Natural killer cell (primary cell): Measurements from ENCODE around the gene PLEKHA7. TPM values are rescaled to one million over a fixed set of nuclear protein-coding genes. Genes with fewer than 3 reads are reported as not detected.

Source experiments
- ATAC-seq, 3 donors: fragments of 150-1000 bp in 2 of 3; fragments of 200-7000 bp in 1 of 3; cut with Tn5 transposase; 1 replicate in 1 of 3; 2 replicates in 2 of 3; pipeline ENCODE4 v1.10.0; 2021; ENCODE audit warnings: mild to moderate bottlenecking in 2 of 3, moderate library complexity in 2 of 3
- DNase-seq, 2 donors: peaks; one replicate each; pipeline versions ENCODE4 v3.0.0 to v3.0.0-alpha.2; 2013 to 2021; ENCODE audit warnings: mixed read lengths in 1 of 2
- H3K27ac ChIP-seq: one replicate; pipeline ENCODE4 v1.5.1; 2013; ENCODE audit warnings: mild to moderate bottlenecking, low read length
- H3K27me3 ChIP-seq: one replicate; pipeline ENCODE4 v1.6.1; 2013; ENCODE audit warnings: low read length; ENCODE audit not compliant: control insufficient read depth, insufficient read depth
- H3K36me3 ChIP-seq: one replicate; pipeline ENCODE4 v1.6.1; 2013; ENCODE audit warnings: low read length; ENCODE audit not compliant: control insufficient read depth, insufficient read depth
- H3K4me1 ChIP-seq: one replicate; pipeline ENCODE4 v1.6.1; 2013; ENCODE audit warnings: low read length; ENCODE audit not compliant: control insufficient read depth, insufficient read depth
- H3K4me3 ChIP-seq: one replicate; pipeline ENCODE4 v1.5.1; 2013; ENCODE audit warnings: low read length
- H3K9me3 ChIP-seq: one replicate; pipeline ENCODE4 v1.6.1; 2013; ENCODE audit warnings: low read length; ENCODE audit not compliant: control insufficient read depth, insufficient read depth
- H3K27ac Mint-ChIP-seq, 2 donors: one replicate each; pipeline ENCODE4 v1.8.0; 2022; ENCODE audit warnings: mild to moderate bottlenecking in 2 of 2, mixed read lengths in 2 of 2, moderate library complexity in 1 of 2
- H3K27me3 Mint-ChIP-seq, 2 donors: one replicate each; pipeline ENCODE4 v1.8.0; 2022; ENCODE audit warnings: low read depth in 2 of 2, mixed read lengths in 2 of 2
- H3K36me3 Mint-ChIP-seq: one replicate; pipeline ENCODE4 v1.8.0; 2022; ENCODE audit warnings: mixed read lengths
- H3K4me1 Mint-ChIP-seq, 2 donors: one replicate each; pipeline ENCODE4 v1.8.0; 2022; ENCODE audit warnings: mixed read lengths in 2 of 2
- H3K4me3 Mint-ChIP-seq: one replicate; pipeline ENCODE4 v1.8.0; 2022; ENCODE audit warnings: mild to moderate bottlenecking, moderate library complexity, mixed read lengths
- H3K9me3 Mint-ChIP-seq, 2 donors: one replicate each; pipeline ENCODE4 v1.8.0; 2022; ENCODE audit warnings: mixed read lengths in 2 of 2
- WGBS: methylation state at CpG from one replicate; pipeline ENCODE4 v1.1.7; 2013; ENCODE audit warnings: missing lambda C conversion rate; ENCODE audit not compliant: insufficient coverage; 5-methylcytosine and 5-hydroxymethylcytosine counted together
- intact Hi-C: fragments of 100-400 bp; cut with micrococcal nuclease; formaldehyde crosslinking; loops from one replicate; pipeline ENCODE4 v1.14.2; 2022
- total RNA-seq, 4 donors: library from RNA; stranded (reverse); fragments of 120-200 nt in 1 of 4; gene quantifications; one replicate each; pipeline versions ENCODE4 v1.2.3 to v1.2.4, GENCODE V29; 2013 to 2022
- TF ChIP-seq, protein P1 (sequence below): fragments of 200-600 bp; IDR thresholded peaks from one replicate; pipeline ENCODE4 v1.8.0; 2022; ENCODE audit warnings: antibody characterized with exemption

PLEKHA7 gene
- total RNA-seq, 3 donors from 2014 or later (not counting 1 experiment from before 2014, with no cell fraction given) = 1.00 to 2.5 (median 1.3) TPM

DNA sequence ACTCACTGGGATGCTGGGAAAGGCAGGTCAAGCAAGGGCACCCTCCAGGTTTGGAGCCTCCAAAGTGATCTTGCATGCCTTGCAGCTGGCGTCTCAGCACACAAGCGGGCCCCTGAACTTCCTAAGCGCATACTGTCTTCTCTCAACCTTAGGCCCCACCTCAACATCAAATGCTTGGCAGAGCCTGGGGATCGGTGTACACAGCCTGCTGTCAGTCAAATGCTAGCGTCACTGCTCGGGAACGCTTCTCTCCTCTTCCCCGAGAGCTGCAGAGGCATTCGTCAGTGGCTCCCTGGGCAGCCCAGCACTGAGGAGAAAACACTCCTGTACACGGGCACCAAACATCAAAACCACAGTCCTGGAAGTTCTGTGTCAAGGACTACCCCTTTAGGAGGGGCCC, 150.8 kb downstream of the PLEKHA7 start:
- Histone ChIP-seq H3K27ac (no peak overlapping the region), H3K4me3 (no peak overlapping the region), H3K27me3 (no peaks in the 10 kb centered on the region), H3K4me1 (no peaks in the 10 kb centered on the region), H3K36me3 (no peaks in the 10 kb centered on the region), H3K9me3 (no peaks in the 10 kb centered on the region)
- Mint-ChIP-seq H3K4me1 (no peaks in the 10 kb centered on the region), H3K27me3 (peaks cover 0 to 6% of the 10 kb centered on the region in 2 donors), H3K9me3 (no peaks in the 10 kb centered on the region), H3K36me3 (no peaks in the 10 kb centered on the region), H3K27ac (no peak overlapping the region), H3K4me3 (no peak overlapping the region)
- 81% methylated on average over 10 of the region's 10 CpGs for WGBS
- ATAC-seq = no peak
- intact Hi-C loops = no loop called here
- TF ChIP-seq, protein P1, sequence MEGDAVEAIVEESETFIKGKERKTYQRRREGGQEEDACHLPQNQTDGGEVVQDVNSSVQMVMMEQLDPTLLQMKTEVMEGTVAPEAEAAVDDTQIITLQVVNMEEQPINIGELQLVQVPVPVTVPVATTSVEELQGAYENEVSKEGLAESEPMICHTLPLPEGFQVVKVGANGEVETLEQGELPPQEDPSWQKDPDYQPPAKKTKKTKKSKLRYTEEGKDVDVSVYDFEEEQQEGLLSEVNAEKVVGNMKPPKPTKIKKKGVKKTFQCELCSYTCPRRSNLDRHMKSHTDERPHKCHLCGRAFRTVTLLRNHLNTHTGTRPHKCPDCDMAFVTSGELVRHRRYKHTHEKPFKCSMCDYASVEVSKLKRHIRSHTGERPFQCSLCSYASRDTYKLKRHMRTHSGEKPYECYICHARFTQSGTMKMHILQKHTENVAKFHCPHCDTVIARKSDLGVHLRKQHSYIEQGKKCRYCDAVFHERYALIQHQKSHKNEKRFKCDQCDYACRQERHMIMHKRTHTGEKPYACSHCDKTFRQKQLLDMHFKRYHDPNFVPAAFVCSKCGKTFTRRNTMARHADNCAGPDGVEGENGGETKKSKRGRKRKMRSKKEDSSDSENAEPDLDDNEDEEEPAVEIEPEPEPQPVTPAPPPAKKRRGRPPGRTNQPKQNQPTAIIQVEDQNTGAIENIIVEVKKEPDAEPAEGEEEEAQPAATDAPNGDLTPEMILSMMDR = no peak
- no peak for DNase-seq

DNA sequence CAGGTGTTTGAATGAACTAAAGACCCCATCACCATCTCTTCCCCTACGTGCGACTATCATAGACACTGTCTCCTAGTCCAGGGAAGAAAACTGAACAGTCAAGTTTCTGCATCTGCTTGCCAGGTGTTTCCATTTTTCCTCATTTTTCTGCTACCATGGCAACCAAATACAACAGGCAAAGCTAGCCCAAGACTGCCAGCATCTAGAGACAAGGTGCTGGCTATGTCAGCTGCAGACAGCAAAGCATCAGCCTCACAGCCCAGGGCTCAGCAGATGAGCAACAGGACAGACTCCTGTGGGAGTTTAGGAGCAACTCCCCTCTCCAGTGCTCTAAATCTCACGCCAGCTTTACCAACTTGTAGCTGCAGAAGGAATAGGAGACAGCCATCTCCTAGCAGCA, 151.5 kb downstream of the PLEKHA7 start:
- TF ChIP-seq, protein P1 = no peak
- DNase-seq (no peak), ATAC-seq (no peak)
- no peaks in the 10 kb centered on the region for H3K9me3 Mint-ChIP-seq
- H3K36me3 Mint-ChIP-seq = no peaks in the 10 kb centered on the region
- no peaks in the 10 kb centered on the region for H3K4me1 ChIP-seq
- no peak overlapping the region for H3K4me3 Mint-ChIP-seq
- no peak overlapping the region for H3K27ac Mint-ChIP-seq
- no peak overlapping the region for H3K27ac ChIP-seq
- no peaks in the 10 kb centered on the region for H3K27me3 ChIP-seq
- H3K4me1 Mint-ChIP-seq = no peaks in the 10 kb centered on the region
- no peaks in the 10 kb centered on the region for H3K9me3 ChIP-seq
- H3K27me3 Mint-ChIP-seq = peaks cover 0 to 6% of the 10 kb centered on the region in 2 donors
- intact Hi-C loops = no loop called here
- no peaks in the 10 kb centered on the region for H3K36me3 ChIP-seq
- WGBS = 90% methylated on average over 3 of the region's 3 CpGs
- H3K4me3 ChIP-seq = no peak overlapping the region

DNA sequence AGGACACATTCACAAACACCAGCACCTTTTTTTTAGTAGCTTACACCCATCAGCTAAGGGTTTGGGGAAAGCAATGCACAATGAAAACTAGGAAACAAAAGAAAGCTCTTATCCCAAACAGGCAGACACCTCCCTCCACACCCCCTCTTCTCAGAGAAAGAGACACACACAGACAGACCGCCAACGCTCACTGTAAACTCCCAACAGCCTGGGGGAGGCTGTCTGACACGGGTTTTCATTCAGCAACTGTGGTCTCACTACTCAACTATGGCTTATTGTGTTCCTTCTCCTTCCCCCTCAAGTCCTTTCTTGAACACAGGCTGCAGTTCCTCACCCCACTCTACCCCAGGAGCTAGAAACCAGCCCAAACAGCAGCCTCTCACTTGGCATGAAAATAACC, 152.4 kb downstream of the PLEKHA7 start:
- ATAC-seq = no peak
- Histone ChIP-seq H3K9me3 (no peaks in the 10 kb centered on the region), H3K36me3 (no peaks in the 10 kb centered on the region), H3K27ac (no peak overlapping the region), H3K4me3 (no peak overlapping the region), H3K4me1 (no peaks in the 10 kb centered on the region), H3K27me3 (no peaks in the 10 kb centered on the region)
- 68% methylated on average over 3 of the region's 3 CpGs for WGBS
- H3K27ac Mint-ChIP-seq = no peak overlapping the region
- H3K9me3 Mint-ChIP-seq = no peaks in the 10 kb centered on the region
- no peaks in the 10 kb centered on the region for H3K36me3 Mint-ChIP-seq
- no peak overlapping the region for H3K4me3 Mint-ChIP-seq
- H3K4me1 Mint-ChIP-seq = no peaks in the 10 kb centered on the region
- intact Hi-C loops = no loop called here
- no peak for DNase-seq
- peaks cover 0 to 6% of the 10 kb centered on the region in 2 donors for H3K27me3 Mint-ChIP-seq
- TF ChIP-seq, protein P1 = no peak

DNA sequence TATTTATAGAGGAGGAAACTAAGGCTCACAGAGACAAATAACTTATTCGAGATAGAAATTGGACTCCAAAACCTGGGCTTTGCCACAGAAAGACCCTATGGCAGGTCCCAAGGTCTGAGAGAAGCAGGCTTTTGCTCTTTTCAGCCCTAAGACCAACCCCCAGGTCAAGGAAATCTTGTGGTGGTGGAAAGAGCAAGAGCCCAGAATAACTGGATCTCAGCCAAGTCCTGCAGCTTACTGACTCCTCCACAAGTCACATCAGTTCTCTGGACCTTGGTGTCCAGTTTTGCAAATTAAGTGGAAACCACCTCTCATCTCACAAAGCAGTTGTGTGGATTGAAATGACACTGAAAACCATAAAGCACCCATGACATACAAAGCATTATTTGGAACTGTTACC, 153.6 kb downstream of the PLEKHA7 start:
- TF ChIP-seq, protein P1 = no peak
- no peak overlapping the region for H3K4me3 Mint-ChIP-seq
- Histone ChIP-seq H3K4me1 (no peaks in the 10 kb centered on the region), H3K36me3 (no peaks in the 10 kb centered on the region), H3K27me3 (no peaks in the 10 kb centered on the region), H3K9me3 (no peaks in the 10 kb centered on the region), H3K4me3 (no peak overlapping the region), H3K27ac (no peak overlapping the region)
- H3K4me1 Mint-ChIP-seq = no peaks in the 10 kb centered on the region
- DNase-seq (no peak), ATAC-seq (no peak)
- 89% methylated on average over 1 of the region's 1 CpG for WGBS
- H3K36me3 Mint-ChIP-seq = no peaks in the 10 kb centered on the region
- no peak overlapping the region for H3K27ac Mint-ChIP-seq
- H3K9me3 Mint-ChIP-seq = no peaks in the 10 kb centered on the region
- intact Hi-C loops = no loop called here
- H3K27me3 Mint-ChIP-seq = peaks cover 0 to 6% of the 10 kb centered on the region in 2 donors
